Transverse colon (tissue), 4 donors: Measurements from ENCODE around the gene SPNS3. TPM values are rescaled to one million over a fixed set of nuclear protein-coding genes. Genes with fewer than 3 reads are reported as not detected.

ENCODE experiments used
- DNase-seq: peaks from one replicate; pipeline ENCODE4 v3.0.0-alpha.2; 2019
- H3K27ac ChIP-seq, 4 donors: fragments of 200-600 bp; sonication (generic); 2 replicates each; pipeline ENCODE4 v1.5.1; 2016 to 2018; ENCODE audit warnings: inconsistent platforms in 4 of 4
- H3K27me3 ChIP-seq: fragments of 200-600 bp; sonication (generic); 2 replicates; pipeline ENCODE4 v1.5.1; 2017; ENCODE audit warnings: inconsistent platforms
- H3K36me3 ChIP-seq, 4 donors: fragments of 200-600 bp; sonication (generic); 2 replicates each; pipeline ENCODE4 v1.5.1; 2017 to 2019; ENCODE audit warnings: inconsistent platforms in 4 of 4
- H3K4me1 ChIP-seq, 4 donors: fragments of 200-600 bp; sonication (generic); 2 replicates each; pipeline ENCODE4 v1.5.1; 2017 to 2020; ENCODE audit warnings: inconsistent platforms in 4 of 4
- H3K4me3 ChIP-seq, 4 donors: fragments of 200-600 bp; sonication (generic); 1 replicate in 1 of 4; 2 replicates in 3 of 4; pipeline versions ENCODE4 v1.5.1 to v1.6.1; 2017 to 2019; ENCODE audit warnings: inconsistent platforms in 4 of 4
- H3K9me3 ChIP-seq, 2 donors: fragments of 200-600 bp; sonication (generic); 2 replicates each; pipeline ENCODE4 v1.5.1; 2017 to 2019; ENCODE audit warnings: inconsistent platforms in 2 of 2
- CTCF ChIP-seq, 5 experiments: fragments of 200-600 bp in 3 of 5; fragments of 450-650 bp in 2 of 5; sonication (generic) in 3 of 5; IDR thresholded peaks; 1 replicate in 2 of 5; 2 replicates in 3 of 5; pipeline ENCODE4 v1.5.1; 2016 to 2017; ENCODE audit warnings: antibody characterized with exemption in 5 of 5, inconsistent platforms in 3 of 5, mild to moderate bottlenecking in 2 of 5, moderate library complexity in 1 of 5
- EP300 ChIP-seq: sonication (generic); formaldehyde crosslinking; IDR thresholded peaks from one replicate; pipeline ENCODE4 v1.6.1; 2017; ENCODE audit warnings: antibody characterized with exemption, low read depth
- POLR2A ChIP-seq: fragments of 450-650 bp; IDR thresholded peaks from one replicate; pipeline ENCODE4 v1.6.1; 2016; ENCODE audit warnings: antibody characterized with exemption, mild to moderate bottlenecking, moderate library complexity
- POLR2AphosphoS5 ChIP-seq, 3 donors: sonication (generic); formaldehyde crosslinking; IDR thresholded peaks; one replicate each; pipeline ENCODE4 v1.6.1; 2016; ENCODE audit warnings: antibody characterized with exemption in 3 of 3
- WGBS, 2 donors: methylation state at CpG; one replicate each; pipeline ENCODE4 v1.1.5; 2018; ENCODE audit warnings: low coverage in 1 of 2; 5-methylcytosine and 5-hydroxymethylcytosine counted together
- in situ Hi-C, 4 donors: fragments of 200-750 bp; cut with MboI; loops; one replicate each; pipeline versions ENCODE4 v1.15.0 to v1.15.1; 2017; ENCODE audit warnings: low sequenced_read_pairs in 3 of 4, low pct_ligation_motif_present in 1 of 4, low pct_unique_long_range_greater_than_20kb in 1 of 4
- intact Hi-C: fragments of 100-400 bp; cut with DNase I; formaldehyde crosslinking; loops from one replicate; pipeline ENCODE4 v1.15.1; 2023; ENCODE audit warnings: low total_unique reads
- total RNA-seq, 4 donors: library from RNA; depleted of rRNA; stranded (reverse); fragments of >200 nt; gene quantifications; one replicate each; pipeline ENCODE4 v1.1.0, GENCODE V29; 2016

SPNS3 gene
- total RNA-seq, 4 donors from 2014 or later, result not detected

- 22 to 38% methylated on average over 2 to 13 of the region's 14 CpGs for WGBS, 2 donors
- H3K4me1 ChIP-seq, result peaks cover 19 to 68% (median 47%) of the 10 kb centered on the region in 4 donors
Observed at GRCh38 chr17:4480929-4481898, 47.5 kb downstream of the SPNS3 start.

GRCh38 chr17:4482338-4483011 is 48.7 kb downstream of the SPNS3 start:
- peak overlapping the region; percentile 58 to 87 (median 72) for H3K27ac ChIP-seq
- TF ChIP-seq POLR2AphosphoS5 (IDR thresholded peaks at IDR 0.05) (no peak), CTCF (IDR thresholded peaks at IDR 0.05) (no peak), EP300 (no peak)
- WGBS, 2 donors, result 88% methylated on average over 16 of the region's 16 CpGs; no CpG with 5 or more reads in 1 of the 2 donors
- H3K9me3 ChIP-seq, result no peaks in the 10 kb centered on the region
- no peaks in the 10 kb centered on the region for H3K36me3 ChIP-seq
- DNase-seq, result peak; percentile 35
- in situ Hi-C loops, result no loop called here
- intact Hi-C loops, result no loop called here
- H3K4me3 ChIP-seq, result no peak overlapping the region
- no peaks in the 10 kb centered on the region for H3K27me3 ChIP-seq
- peaks cover 17 to 56% (median 41%) of the 10 kb centered on the region in 4 donors for H3K4me1 ChIP-seq

More at GRCh38 chr17:4480929-4481898, 47.5 kb downstream of the SPNS3 start:
- Histone ChIP-seq H3K27ac (peak overlapping the region; percentile 66 to 87 (median 76)), H3K4me3 (no peak overlapping the region), H3K27me3 (no peaks in the 10 kb centered on the region), H3K9me3 (no peaks in the 10 kb centered on the region), H3K36me3 (no peaks in the 10 kb centered on the region)
- TF ChIP-seq POLR2A (no peak), POLR2AphosphoS5 (IDR thresholded peaks at IDR 0.05) (peak in 1 of 3 donors; percentile 62)
- in situ Hi-C loops, result no loop called here
- intact Hi-C loops, result no loop called here
- peak; percentile 81 for DNase-seq

GRCh38 chr17:4483012-4483840 is 49.5 kb downstream of the SPNS3 start:
- intact Hi-C loops, result no loop called here
- 58% methylated on average over 13 of the region's 13 CpGs; no CpG with 5 or more reads in 1 of the 2 donors for WGBS, 2 donors
- no peak for TF ChIP-seq EP300
- TF ChIP-seq CTCF (IDR thresholded peaks at IDR 0.05), result no peak
- peak in 2 of 3 donors; percentile 39 to 79 for TF ChIP-seq POLR2AphosphoS5 (IDR thresholded peaks at IDR 0.05)
- peak; percentile 15 for TF ChIP-seq POLR2A
- no peak overlapping the region for H3K4me3 ChIP-seq
- DNase-seq, result peak; percentile 66
- H3K36me3 ChIP-seq, result no peaks in the 10 kb centered on the region
- H3K4me1 ChIP-seq, result peaks cover 17 to 54% (median 41%) of the 10 kb centered on the region in 4 donors
- no peaks in the 10 kb centered on the region for H3K27me3 ChIP-seq
- peak overlapping the region; percentile 58 to 87 (median 72) for H3K27ac ChIP-seq
- no peaks in the 10 kb centered on the region for H3K9me3 ChIP-seq
- in situ Hi-C loops, result no loop called here
